B cell (primary cell): ENCODE measurements around the gene GPR61. TPM values are rescaled to one million over a fixed set of nuclear protein-coding genes. Genes with fewer than 3 reads are reported as not detected.

Experiments
- ATAC-seq: fragments of 200-7000 bp; cut with Tn5 transposase; one replicate; pipeline ENCODE4 v1.10.0; 2021; ENCODE audit warnings: low read depth, mild to moderate bottlenecking, moderate number of reproducible peaks, moderate library complexity
- CTCF ChIA-PET: fragments of 350-600 bp; sonication (Branson Sonifier 250); formaldehyde crosslinking; loops from one replicate; lab custom pipeline; 2021; ENCODE audit warnings: antibody characterized with exemption, inconsistent platforms; lab: Charles Lee
- POLR2A ChIA-PET: fragments of 350-600 bp; sonication (Branson Sonifier 250); formaldehyde crosslinking; loops from one replicate; lab custom pipeline; 2021; ENCODE audit warnings: antibody characterized with exemption; lab: Charles Lee
- DNase-seq: peaks from one replicate; pipeline ENCODE4 v3.0.0; 2013
- H2AFZ ChIP-seq: 2 replicates; pipeline ENCODE4 v1.6.1; 2012; ENCODE audit warnings: mild to moderate bottlenecking, low read depth, low read length; ENCODE audit not compliant: insufficient read depth, poor library complexity, severe bottlenecking
- H3K27ac ChIP-seq, 2 donors: 1 replicate in 1 of 2; 2 replicates in 1 of 2; pipeline ENCODE4 v1.5.1; 2012 to 2013; ENCODE audit warnings: low read length in 2 of 2, mild to moderate bottlenecking in 2 of 2, moderate library complexity in 1 of 2
- H3K27me3 ChIP-seq, 4 experiments: fragments of 200-600 bp in 1 of 4; sonication (generic) in 1 of 4; replicated peaks in 1 of 4; 1 replicate in 2 of 4; 2 replicates in 2 of 4; pipeline versions ENCODE4 v1.6.1 to v1.7.0; 2013 to 2016; ENCODE audit warnings: low read length in 3 of 4, mild to moderate bottlenecking in 2 of 4, mixed read lengths in 1 of 4, moderate library complexity in 1 of 4; ENCODE audit not compliant: insufficient read depth in 4 of 4, control insufficient read depth in 3 of 4; ENCODE audit errors: control extremely low read depth in 1 of 4
- H3K36me3 ChIP-seq, 2 experiments: replicated peaks in 1 of 2; 1 replicate in 1 of 2; 2 replicates in 1 of 2; pipeline versions ENCODE4 v1.6.1 to v1.7.1; 2013; ENCODE audit warnings: low read length in 1 of 2; ENCODE audit not compliant: insufficient read depth in 2 of 2, control insufficient read depth in 1 of 2; ENCODE audit errors: control extremely low read depth in 1 of 2, extremely low read depth in 1 of 2
- H3K4me1 ChIP-seq, 2 donors: fragments of 200-600 bp in 1 of 2; sonication (generic) in 1 of 2; 1 replicate in 1 of 2; 2 replicates in 1 of 2; pipeline versions ENCODE4 v1.5.1 to v1.6.1; 2013 to 2017; ENCODE audit warnings: low read length in 2 of 2; ENCODE audit not compliant: control insufficient read depth in 2 of 2, insufficient read depth in 2 of 2
- H3K4me2 ChIP-seq: replicated peaks from 2 replicates; pipeline ENCODE3; 2012; ENCODE audit warnings: mild to moderate bottlenecking, low read depth, low read length; ENCODE audit not compliant: poor library complexity, severe bottlenecking
- H3K4me3 ChIP-seq, 5 experiments: fragments of 200-600 bp in 1 of 5; sonication (generic) in 1 of 5; 1 replicate in 3 of 5; 2 replicates in 2 of 5; pipeline versions ENCODE4 v1.5.1 to v1.7.0; 2011 to 2016; ENCODE audit warnings: low read length in 4 of 5, mild to moderate bottlenecking in 4 of 5, low read depth in 2 of 5, control low read depth in 1 of 5, moderate library complexity in 1 of 5; ENCODE audit not compliant: insufficient read depth in 1 of 5; ENCODE audit errors: control extremely low read depth in 1 of 5, extremely low read depth in 1 of 5
- H3K79me2 ChIP-seq: fragments of 200-600 bp; sonication (generic); one replicate; pipeline ENCODE4 v1.6.0; 2016; ENCODE audit warnings: low read length; ENCODE audit not compliant: control insufficient read depth, insufficient read depth
- H3K9ac ChIP-seq: fragments of 200-600 bp; sonication (generic); 2 replicates; pipeline ENCODE4 v1.6.1; 2017; ENCODE audit warnings: mild to moderate bottlenecking, low read length, moderate library complexity
- H3K9me3 ChIP-seq, 3 donors: one replicate each; pipeline versions ENCODE4 v1.6.1 to v1.7.1; 2013; ENCODE audit warnings: low read length in 2 of 3; ENCODE audit not compliant: control insufficient read depth in 2 of 3, insufficient read depth in 1 of 3; ENCODE audit errors: control extremely low read depth in 1 of 3
- H4K20me1 ChIP-seq: 2 replicates; pipeline ENCODE4 v1.6.0; 2012; ENCODE audit warnings: mild to moderate bottlenecking, low read length; ENCODE audit not compliant: insufficient read depth, control insufficient read depth, poor library complexity, severe bottlenecking
- H3K27ac Mint-ChIP-seq: one replicate; pipeline ENCODE4 v1.8.0; 2021; ENCODE audit warnings: mixed read lengths
- H3K27me3 Mint-ChIP-seq: one replicate; pipeline ENCODE4 v1.8.0; 2021; ENCODE audit warnings: mixed read lengths
- H3K4me1 Mint-ChIP-seq: one replicate; pipeline ENCODE4 v1.8.0; 2021; ENCODE audit warnings: mixed read lengths
- H3K4me3 Mint-ChIP-seq: one replicate; pipeline ENCODE4 v1.8.0; 2021; ENCODE audit warnings: mixed read lengths
- H3K9me3 Mint-ChIP-seq: one replicate; pipeline ENCODE4 v1.8.0; 2022; ENCODE audit warnings: mixed read lengths; ENCODE audit not compliant: insufficient read depth
- CTCF ChIP-seq: fragments of 200-600 bp; IDR thresholded peaks from one replicate; pipeline ENCODE4 v1.8.0; 2022; ENCODE audit warnings: antibody characterized with exemption, mild to moderate bottlenecking
- EZH2 ChIP-seq: IDR thresholded peaks from 2 replicates; pipeline ENCODE4 v1.6.1; 2012; ENCODE audit warnings: borderline replicate concordance, low read depth, mild to moderate bottlenecking, moderate library complexity, low read length; ENCODE audit not compliant: insufficient read depth, poor library complexity, severe bottlenecking
- WGBS: methylation state at CpG from one replicate; pipeline ENCODE4 v1.1.5; 2013; ENCODE audit warnings: missing lambda C conversion rate; ENCODE audit not compliant: insufficient coverage; 5-methylcytosine and 5-hydroxymethylcytosine counted together
- intact Hi-C: fragments of 100-400 bp; cut with micrococcal nuclease; formaldehyde crosslinking; loops from one replicate; pipeline ENCODE4 v1.10.0; 2022
- polyA plus RNA-seq: library from polyadenylated mRNA; depleted of rRNA; stranded (reverse); fragments of >200 nt; gene quantifications from 2 replicates; pipeline ENCODE4 v1.2.3, GENCODE V29; 2012
- total RNA-seq, 2 donors: library from RNA; stranded (reverse); fragments of 120-200 nt in 1 of 2; gene quantifications; 1 replicate in 1 of 2; 2 replicates in 1 of 2; pipeline versions ENCODE4 v1.2.3 to v1.2.4, GENCODE V29; 2013 to 2022

The GPR61 gene
- total and polyA plus RNA-seq, 2 donors (not counting 1 experiment from before 2014, with no cell fraction given) = not detected

- Mint-ChIP-seq H3K4me1 (peaks cover 73% of the 10 kb centered on the region), H3K27ac (no peak overlapping the region), H3K4me3 (peak overlapping the region; percentile 11), H3K27me3 (no peaks in the 10 kb centered on the region), H3K9me3 (no peaks in the 10 kb centered on the region)
- TF ChIP-seq EZH2 = no peak
- no peak for TF ChIP-seq CTCF
- Histone ChIP-seq H2AFZ (no peak overlapping the region), H3K4me3 (no peak overlapping the region), H3K4me2 (peak overlapping the region; percentile 21), H3K36me3 (no peaks in the 10 kb centered on the region), H3K27ac (no peak overlapping the region), H3K9me3 (no peaks in the 10 kb centered on the region), H4K20me1 (peaks cover 78% of the 10 kb centered on the region), H3K79me2 (peaks cover 100% of the 10 kb centered on the region), H3K4me1 (peaks cover 7 to 22% of the 10 kb centered on the region in 2 donors), H3K9ac (no peak overlapping the region), H3K27me3 (no peaks in the 10 kb centered on the region)
- POLR2A ChIA-PET = no interaction called here
- no CpG with 5 or more reads among the region's 2 CpGs for WGBS
- ATAC-seq (no peak), DNase-seq (no peak)
- CTCF ChIA-PET = no interaction called here
- intact Hi-C loops = no loop called here
Observed at GRCh38 chr1:109556563-109556962, 16.9 kb downstream of the GPR61 start.

- Mint-ChIP-seq H3K4me1 (peaks cover 77% of the 10 kb centered on the region), H3K9me3 (no peaks in the 10 kb centered on the region), H3K4me3 (no peak overlapping the region), H3K27me3 (no peaks in the 10 kb centered on the region), H3K27ac (no peak overlapping the region)
- Histone ChIP-seq H2AFZ (no peak overlapping the region), H3K9ac (no peak overlapping the region), H3K9me3 (no peaks in the 10 kb centered on the region), H3K79me2 (peaks cover 100% of the 10 kb centered on the region), H3K4me2 (no peak overlapping the region), H3K27me3 (no peaks in the 10 kb centered on the region), H3K4me1 (peaks cover 7 to 23% of the 10 kb centered on the region in 2 donors), H3K27ac (no peak overlapping the region), H3K4me3 (no peak overlapping the region), H4K20me1 (peaks cover 80% of the 10 kb centered on the region), H3K36me3 (no peaks in the 10 kb centered on the region)
- TF ChIP-seq EZH2 = no peak
- no peak for TF ChIP-seq CTCF
- WGBS = 96% methylated on average over 4 of the region's 5 CpGs
- no peak for ATAC-seq
- POLR2A ChIA-PET = no interaction called here
- DNase-seq = no peak
- intact Hi-C loops = no loop called here
- CTCF ChIA-PET = no interaction called here
Observed at GRCh38 chr1:109557520-109557919, 17.8 kb downstream of the GPR61 start.
